GM19438 (cell line): Measurements from ENCODE around the gene GPA33.

Experiments
- ATAC-seq: cut with Tn5 transposase; IDR thresholded peaks from one replicate; pipeline ENCODE4 v1.9.1; 2021; ENCODE audit warnings: low read depth; ENCODE audit not compliant: unreplicated experiment

The GPA33 gene

DNA sequence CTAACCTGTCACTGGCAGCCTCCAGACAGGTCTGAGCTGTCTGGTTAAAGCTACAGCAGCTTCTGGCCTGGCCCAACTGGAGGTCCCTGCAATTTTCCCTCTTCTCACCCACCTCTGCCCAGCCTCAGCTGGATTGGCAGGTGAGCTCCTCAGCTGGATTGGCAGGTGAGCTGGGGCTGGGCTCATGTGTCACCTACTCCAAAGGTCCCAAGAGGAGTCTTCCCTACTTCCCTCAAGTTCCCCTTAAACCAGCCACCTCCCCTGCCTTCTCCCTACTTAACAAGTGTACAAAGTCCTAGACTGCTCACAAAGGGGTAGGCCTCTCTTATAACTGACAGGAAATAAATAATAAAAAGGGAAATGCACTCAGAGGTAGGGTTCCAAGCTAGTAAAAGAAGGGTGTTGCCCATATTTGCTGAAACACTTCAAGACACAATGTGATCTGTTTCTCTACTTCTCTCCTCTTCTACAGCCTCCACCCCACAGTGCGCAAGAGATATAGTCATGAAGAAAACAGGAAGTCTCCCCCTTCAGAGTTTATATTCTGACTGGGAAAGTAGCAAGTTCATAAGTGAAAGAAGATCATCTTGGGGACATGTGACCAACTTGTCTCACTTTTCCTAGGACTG, at the start of gene GPA33:
GPA33 (minus strand) TSS at position 64 of the 629 bp plus-strand sequence. CDS start 90 bp downstream, outside the sequence.
- no peak for ATAC-seq

DNA sequence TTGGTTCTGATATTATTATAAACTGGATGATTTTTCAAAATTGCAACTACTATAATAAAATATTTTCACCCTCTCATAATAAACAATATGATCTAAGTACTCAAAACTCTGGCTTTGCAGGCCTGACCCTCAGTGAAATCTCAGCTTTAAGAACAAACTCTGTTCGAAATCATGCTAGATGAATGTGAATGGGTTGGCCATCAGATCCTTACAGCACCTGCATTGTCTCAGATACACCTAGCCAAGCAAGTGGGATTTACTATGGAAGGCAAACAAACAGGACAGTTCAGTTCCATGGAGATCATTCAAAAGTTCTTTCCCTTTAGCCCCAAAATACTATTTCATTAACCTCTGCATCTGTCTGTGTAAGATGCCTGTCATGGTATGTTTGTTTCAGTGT, 48.5 kb upstream of the GPA33 start:
- ATAC-seq = no peak

DNA sequence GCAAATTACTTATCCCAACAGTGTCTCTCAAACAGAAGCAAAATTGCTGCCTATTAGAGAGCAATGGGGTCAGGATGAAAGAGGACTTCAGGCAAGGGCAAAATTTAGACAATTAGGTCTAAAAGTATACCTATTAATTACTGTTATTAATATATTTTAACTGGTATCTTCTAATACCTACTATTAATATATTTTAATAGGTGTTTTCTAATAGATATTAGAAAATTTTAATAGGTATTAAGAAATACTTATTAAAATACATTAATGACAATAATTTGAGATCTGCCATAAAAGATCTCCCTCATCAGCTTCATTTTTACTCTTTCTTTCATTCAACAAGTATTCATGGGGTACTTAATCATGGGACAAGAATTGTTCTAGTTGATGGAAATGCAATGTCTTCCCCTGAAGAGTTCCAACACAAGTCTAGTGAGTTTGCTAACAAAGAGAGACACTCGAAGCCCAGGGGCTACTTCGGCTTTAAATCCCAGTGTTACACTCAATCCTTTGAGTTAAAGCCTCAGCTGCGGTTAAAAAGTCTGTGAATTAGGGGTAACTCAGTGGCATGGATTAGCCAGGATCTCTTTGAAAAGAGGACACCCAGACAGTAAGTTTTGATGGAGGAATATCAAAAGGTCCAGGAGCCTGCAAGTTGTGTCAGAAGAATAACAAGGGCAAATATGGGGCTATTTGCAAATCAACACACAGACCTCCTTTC, 47.8 kb upstream of the GPA33 start:
- no peak for ATAC-seq

DNA sequence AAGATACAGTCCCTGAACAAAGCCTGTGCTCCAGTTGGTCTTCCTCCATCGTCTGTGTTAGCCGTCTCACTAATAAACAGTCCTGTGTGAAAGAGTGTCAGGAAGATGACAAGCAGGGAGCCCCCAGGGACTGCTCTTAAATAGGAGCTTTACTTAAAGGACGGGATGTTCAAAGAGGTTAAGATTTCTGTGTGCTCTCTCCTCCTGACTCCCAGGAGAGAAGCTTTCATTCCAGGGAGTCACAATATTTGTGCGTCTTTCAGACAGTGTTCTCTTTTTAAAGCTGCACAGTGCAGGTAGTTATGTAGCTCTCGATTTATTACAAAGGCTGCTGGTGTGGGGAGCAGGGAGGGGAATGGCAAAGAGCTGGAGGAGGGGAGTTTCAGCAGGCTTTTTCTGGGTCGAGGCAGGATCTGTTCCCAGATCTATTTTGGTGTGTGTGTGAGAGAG, 47.2 kb upstream of the GPA33 start:
- ATAC-seq = no peak

DNA sequence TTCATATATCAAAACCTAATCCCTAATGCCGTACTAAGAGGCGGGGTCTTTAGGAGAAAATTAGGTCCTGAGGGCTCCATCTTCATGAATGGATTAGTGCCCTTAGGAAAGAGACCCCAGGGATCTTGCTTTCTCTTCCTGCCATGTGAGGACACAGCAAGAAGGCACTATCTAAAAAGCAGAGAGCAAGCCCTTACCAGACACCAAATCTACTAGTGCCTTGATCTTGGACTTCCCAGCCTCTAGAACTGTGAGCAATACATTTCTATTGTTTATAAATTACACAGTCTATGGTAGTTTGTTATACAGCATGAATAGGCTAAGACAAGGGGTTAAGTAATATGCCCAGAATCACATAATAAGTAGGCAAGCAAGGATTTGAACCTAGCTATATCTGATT, 46.6 kb upstream of the GPA33 start:
- ATAC-seq = no peak

DNA sequence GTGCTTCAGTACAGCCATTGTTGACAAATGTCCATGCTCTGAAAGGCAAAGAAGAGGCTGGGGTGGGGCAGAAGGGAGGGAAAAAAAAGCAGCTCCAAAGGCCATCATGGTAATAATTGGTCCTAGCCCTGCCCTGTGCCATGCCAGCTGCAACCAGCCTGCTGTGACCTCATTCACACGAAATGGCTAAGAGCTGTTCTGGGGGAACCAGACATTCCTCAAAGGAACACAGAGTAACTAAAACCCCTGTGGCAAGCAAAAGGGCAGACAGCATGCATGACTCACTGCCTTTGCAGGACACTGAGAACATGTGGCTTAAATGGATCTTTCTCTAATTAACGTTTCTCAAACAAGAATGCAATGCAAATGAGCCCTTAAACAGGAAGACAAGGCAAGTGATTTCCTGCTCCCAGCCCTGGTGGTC, 46.0 kb upstream of the GPA33 start:
- no peak for ATAC-seq

DNA sequence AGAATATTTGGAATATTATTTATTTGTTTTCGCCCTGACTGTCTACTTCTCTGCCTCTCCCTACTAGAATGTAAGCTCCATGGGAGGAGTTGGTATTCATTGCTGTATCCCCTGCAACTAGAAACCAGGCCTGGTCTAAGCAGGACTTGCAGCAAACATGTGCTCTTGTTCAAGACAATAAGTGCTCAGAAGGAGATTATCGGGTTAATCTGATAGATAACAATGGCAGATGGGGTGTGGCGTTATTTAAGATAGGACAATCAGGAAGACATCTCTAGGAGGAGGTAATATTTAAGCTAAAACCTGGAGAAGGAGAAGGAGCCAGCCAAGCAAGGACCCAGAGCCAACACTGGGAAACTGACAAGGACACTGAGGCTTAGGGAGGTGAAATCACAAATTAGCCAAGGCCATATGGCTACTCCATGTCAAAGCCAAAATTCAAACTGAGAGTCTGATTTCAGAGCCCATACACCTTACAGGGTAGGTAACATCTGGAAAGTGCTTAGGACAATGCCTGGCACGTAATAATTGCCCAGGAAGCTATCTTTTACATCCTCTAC, 45.2 kb upstream of the GPA33 start:
- ATAC-seq = no peak

- ATAC-seq = no peak
Measured at GRCh38 chr1:167132301-167133010, 42.3 kb upstream of the GPA33 start.

GRCh38 chr1:167130829-167131510, 40.8 kb upstream of the GPA33 start:
- no peak for ATAC-seq

- ATAC-seq = no peak
Measured at GRCh38 chr1:167128261-167129227, 38.4 kb upstream of the GPA33 start.

GRCh38 chr1:167127661-167128060, 37.5 kb upstream of the GPA33 start:
- ATAC-seq = no peak

DNA sequence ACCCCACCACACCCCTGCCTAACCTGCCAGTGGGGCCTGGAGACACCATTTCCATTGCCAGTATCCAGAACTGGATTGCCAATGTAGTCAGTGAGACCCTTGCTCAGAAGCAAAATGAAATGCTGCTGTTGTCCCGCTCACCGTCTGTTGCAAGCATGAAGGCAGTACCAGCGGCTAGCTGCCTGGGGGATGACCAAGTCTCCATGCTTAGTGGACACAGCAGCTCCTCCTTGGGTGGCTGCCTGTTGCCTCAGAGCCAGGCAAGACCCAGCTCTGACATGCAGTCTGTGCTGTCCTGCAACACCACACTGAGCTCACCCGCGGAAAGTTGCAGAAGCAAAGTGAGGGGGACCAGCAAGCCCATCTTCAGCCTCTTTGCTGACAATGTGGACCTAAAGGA, 37.1 kb upstream of the GPA33 start:
- no peak for ATAC-seq

DNA sequence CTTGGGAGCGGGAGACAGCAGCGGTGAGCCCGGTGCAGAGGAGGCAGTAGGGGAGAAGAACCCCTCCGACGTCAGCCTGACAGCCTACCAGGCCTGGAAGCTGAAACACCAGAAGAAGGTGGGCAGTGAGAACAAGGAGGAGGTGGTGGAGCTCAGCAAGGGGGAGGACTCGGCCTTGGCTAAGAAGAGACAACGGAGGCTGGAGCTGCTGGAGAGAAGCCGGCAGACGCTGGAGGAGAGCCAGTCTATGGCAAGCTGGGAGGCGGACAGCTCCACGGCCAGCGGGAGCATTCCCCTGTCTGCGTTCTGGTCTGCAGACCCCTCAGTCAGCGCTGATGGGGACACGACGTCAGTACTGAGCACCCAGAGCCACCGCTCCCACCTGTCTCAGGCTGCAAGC, 36.6 kb upstream of the GPA33 start:
- ATAC-seq = no peak

GRCh38 chr1:167126317-167126716, 36.1 kb upstream of the GPA33 start:
- no peak for ATAC-seq

GRCh38 chr1:167122568-167122967, 32.4 kb upstream of the GPA33 start:
- ATAC-seq = no peak

DNA sequence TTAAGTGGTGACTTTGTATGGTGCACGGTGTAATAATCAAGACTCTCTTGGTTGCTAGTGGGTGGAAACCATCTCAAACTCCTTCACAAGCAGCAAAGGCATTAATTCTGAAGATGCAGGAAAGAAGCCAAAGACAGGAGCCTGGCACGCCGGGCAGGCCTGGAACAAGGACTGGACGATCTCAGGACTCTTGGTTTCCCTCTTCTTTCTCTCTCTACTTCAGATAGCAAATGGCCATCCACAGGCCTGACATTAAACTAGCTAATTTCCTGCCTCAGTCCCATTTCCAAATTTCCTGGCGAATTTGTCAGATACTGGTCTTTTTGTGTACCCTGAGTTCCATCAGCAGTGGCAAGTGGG, 31.9 kb upstream of the GPA33 start:
- no peak for ATAC-seq

DNA sequence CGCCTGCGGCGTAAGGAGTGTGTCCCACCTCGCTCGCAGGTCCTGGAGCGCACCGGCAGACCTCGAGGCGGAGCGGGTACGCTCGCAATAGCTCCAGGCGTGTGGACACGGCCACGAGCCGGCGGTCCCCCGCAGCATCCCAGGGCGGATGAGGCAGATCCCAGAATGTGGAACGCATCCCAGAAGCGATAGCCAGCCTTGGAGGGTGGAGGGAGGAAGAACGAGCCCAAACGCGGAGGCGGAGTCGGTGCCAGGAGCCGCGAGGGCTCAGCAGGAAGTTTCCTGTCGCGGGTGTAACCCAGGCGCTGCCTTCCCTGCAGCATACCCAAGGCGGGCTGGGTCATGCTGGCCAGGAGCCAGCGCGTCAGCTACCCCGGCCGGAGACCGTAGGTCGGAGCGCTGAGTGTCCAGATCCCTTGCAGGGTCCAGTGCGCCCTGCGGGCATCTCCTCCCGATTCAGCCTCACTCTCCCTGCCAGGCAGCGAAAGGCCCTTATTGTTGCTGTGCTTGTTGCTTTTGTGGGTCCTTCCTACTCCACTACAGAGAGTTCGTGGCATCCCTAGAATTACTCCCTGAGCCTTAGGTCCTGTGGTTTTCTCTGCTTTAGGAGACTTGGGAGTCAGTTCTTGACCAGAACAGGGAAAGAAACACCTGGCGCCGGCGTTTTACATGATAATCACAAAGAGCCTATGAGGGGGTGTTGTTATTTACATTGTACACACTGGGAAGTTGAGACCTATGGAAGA, 31.4 kb upstream of the GPA33 start:
- no peak for ATAC-seq

- no peak for ATAC-seq
Measured at GRCh38 chr1:167120899-167121298, 30.7 kb upstream of the GPA33 start.

GRCh38 chr1:167119696-167120095, 29.5 kb upstream of the GPA33 start:
- no peak for ATAC-seq
